ENCODE data around the gene HCST. TPM values are rescaled to one million over a fixed set of nuclear protein-coding genes. Genes with fewer than 3 reads are reported as not detected.

HCST gene
- total RNA-seq, 1 donor from 2014 or later: not detected

GRCh38 chr19:35860436-35860817 lies 41.9 kb upstream of the HCST start:
- no peak overlapping the region for H3K27ac Mint-ChIP-seq (ENCODE audit: unreplicated experiment)
- H3K9me3 Mint-ChIP-seq: no peaks in the 10 kb centered on the region
- H3K36me3 Mint-ChIP-seq (ENCODE audit: low read depth): no peaks in the 10 kb centered on the region
- peaks cover 42% of the 10 kb centered on the region for H3K4me1 Mint-ChIP-seq
- peak; percentile 8 for DNase-seq (ENCODE audit: low read depth, low spot score)
- TF ChIP-seq, protein P1, sequence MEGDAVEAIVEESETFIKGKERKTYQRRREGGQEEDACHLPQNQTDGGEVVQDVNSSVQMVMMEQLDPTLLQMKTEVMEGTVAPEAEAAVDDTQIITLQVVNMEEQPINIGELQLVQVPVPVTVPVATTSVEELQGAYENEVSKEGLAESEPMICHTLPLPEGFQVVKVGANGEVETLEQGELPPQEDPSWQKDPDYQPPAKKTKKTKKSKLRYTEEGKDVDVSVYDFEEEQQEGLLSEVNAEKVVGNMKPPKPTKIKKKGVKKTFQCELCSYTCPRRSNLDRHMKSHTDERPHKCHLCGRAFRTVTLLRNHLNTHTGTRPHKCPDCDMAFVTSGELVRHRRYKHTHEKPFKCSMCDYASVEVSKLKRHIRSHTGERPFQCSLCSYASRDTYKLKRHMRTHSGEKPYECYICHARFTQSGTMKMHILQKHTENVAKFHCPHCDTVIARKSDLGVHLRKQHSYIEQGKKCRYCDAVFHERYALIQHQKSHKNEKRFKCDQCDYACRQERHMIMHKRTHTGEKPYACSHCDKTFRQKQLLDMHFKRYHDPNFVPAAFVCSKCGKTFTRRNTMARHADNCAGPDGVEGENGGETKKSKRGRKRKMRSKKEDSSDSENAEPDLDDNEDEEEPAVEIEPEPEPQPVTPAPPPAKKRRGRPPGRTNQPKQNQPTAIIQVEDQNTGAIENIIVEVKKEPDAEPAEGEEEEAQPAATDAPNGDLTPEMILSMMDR (conservative IDR thresholded peaks at IDR 0.05): no peak
- H3K27me3 Mint-ChIP-seq (ENCODE audit: low read depth): peaks cover 47% of the 10 kb centered on the region
- H3K4me3 Mint-ChIP-seq: peak overlapping the region; percentile 71

- H3K27me3 Mint-ChIP-seq (ENCODE audit: low read depth): peaks cover 43% of the 10 kb centered on the region
- peak; percentile 78 for DNase-seq (ENCODE audit: low read depth, low spot score)
- TF ChIP-seq, protein P1 (conservative IDR thresholded peaks at IDR 0.05): no peak
- H3K9me3 Mint-ChIP-seq: no peaks in the 10 kb centered on the region
- peak overlapping the region; percentile 71 for H3K4me3 Mint-ChIP-seq
- H3K36me3 Mint-ChIP-seq (ENCODE audit: low read depth): no peaks in the 10 kb centered on the region
- H3K4me1 Mint-ChIP-seq: peaks cover 37% of the 10 kb centered on the region
- peak overlapping the region; percentile 72 for H3K27ac Mint-ChIP-seq (ENCODE audit: unreplicated experiment)
Measured at GRCh38 chr19:35860818-35861639, 41.3 kb upstream of the HCST start.

DNA sequence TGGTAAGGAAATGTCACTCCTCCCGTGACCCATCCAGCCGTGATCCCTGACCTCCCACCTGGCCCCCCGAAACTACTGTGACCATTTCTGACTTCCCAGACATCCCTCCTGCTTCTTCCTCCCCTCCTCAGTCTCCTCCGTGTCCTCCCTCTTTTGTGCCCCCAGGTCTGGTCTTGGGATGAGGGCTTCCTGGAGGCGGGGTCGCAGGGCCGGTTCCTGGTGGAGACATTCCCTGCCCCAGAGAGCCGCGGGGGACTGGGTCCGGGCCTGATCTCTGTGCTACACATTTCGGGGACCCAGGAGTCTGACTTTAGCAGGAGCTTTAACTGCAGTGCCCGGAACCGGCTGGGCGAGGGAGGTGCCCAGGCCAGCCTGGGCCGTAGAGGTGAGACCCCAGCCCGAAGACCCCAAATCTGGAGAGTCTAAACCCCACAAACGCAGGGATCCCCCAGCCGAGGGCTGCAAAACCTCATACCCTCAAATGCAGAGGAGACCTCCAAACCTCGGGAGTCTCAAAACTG lies 40.6 kb upstream of the HCST start:
- Mint-ChIP-seq H3K36me3 (ENCODE audit: low read depth) (no peaks in the 10 kb centered on the region), H3K27ac (ENCODE audit: unreplicated experiment) (peak overlapping the region; percentile 72), H3K27me3 (ENCODE audit: low read depth) (peaks cover 42% of the 10 kb centered on the region), H3K9me3 (no peaks in the 10 kb centered on the region), H3K4me1 (peaks cover 36% of the 10 kb centered on the region), H3K4me3 (peak overlapping the region; percentile 71)
- no peak for DNase-seq (ENCODE audit: low read depth, low spot score)
- TF ChIP-seq, protein P1 (conservative IDR thresholded peaks at IDR 0.05): no peak

GRCh38 chr19:35862528-35862927 lies 39.8 kb upstream of the HCST start:
- Mint-ChIP-seq H3K27ac (ENCODE audit: unreplicated experiment) (no peak overlapping the region), H3K27me3 (ENCODE audit: low read depth) (peaks cover 37% of the 10 kb centered on the region), H3K9me3 (no peaks in the 10 kb centered on the region), H3K36me3 (ENCODE audit: low read depth) (no peaks in the 10 kb centered on the region), H3K4me3 (peak overlapping the region; percentile 66), H3K4me1 (peaks cover 33% of the 10 kb centered on the region)
- TF ChIP-seq, protein P1 (conservative IDR thresholded peaks at IDR 0.05): no peak
- DNase-seq (ENCODE audit: low read depth, low spot score): no peak

- no peak for DNase-seq (ENCODE audit: low read depth, low spot score)
- peaks cover 33% of the 10 kb centered on the region for H3K4me1 Mint-ChIP-seq
- peaks cover 32% of the 10 kb centered on the region for H3K27me3 Mint-ChIP-seq (ENCODE audit: low read depth)
- no peaks in the 10 kb centered on the region for H3K36me3 Mint-ChIP-seq (ENCODE audit: low read depth)
- TF ChIP-seq, protein P1 (conservative IDR thresholded peaks at IDR 0.05): no peak
- no peak overlapping the region for H3K27ac Mint-ChIP-seq (ENCODE audit: unreplicated experiment)
- H3K9me3 Mint-ChIP-seq: no peaks in the 10 kb centered on the region
- H3K4me3 Mint-ChIP-seq: peak overlapping the region; percentile 66
Measured at GRCh38 chr19:35863018-35863417, 39.3 kb upstream of the HCST start.

Data from neural crest cell (in vitro differentiated cells).